A549 (cell line): ENCODE data around the gene FAM13A. TPM values are rescaled to one million over a fixed set of nuclear protein-coding genes. Genes with fewer than 3 reads are reported as not detected.

Source experiments
- ATAC-seq, 2 experiments: fragments of 200-7000 bp in 1 of 2; fragments of >200 bp in 1 of 2; cut with Nextera tagmentation in 1 of 2; cut with Tn5 transposase in 1 of 2; 3 replicates each; pipeline versions ENCODE4 v1.8.0 to v1.9.1; 2018 to 2020; ENCODE audit warnings: mild to moderate bottlenecking in 1 of 2, moderate library complexity in 1 of 2
- CTCF ChIA-PET: fragments of 300-600 bp; sonication (Branson Sonifier 250); formaldehyde crosslinking; extraction: SDS; loops from one replicate; lab custom pipeline; 2021; ENCODE audit warnings: antibody characterized with exemption, inconsistent platforms; lab: Yijun Ruan, JAX
- POLR2A ChIA-PET: fragments of 350-600 bp; formaldehyde crosslinking; extraction: SDS; loops from one replicate; lab custom pipeline; 2021; ENCODE audit warnings: antibody characterized with exemption, inconsistent platforms; lab: Yijun Ruan, JAX
- DNase-seq, 2 experiments: peaks; one replicate each; pipeline versions ENCODE4 v3.0.0 to v3.0.0-alpha.2; 2011 to 2016; ENCODE audit warnings: low read depth in 1 of 2, low spot score in 1 of 2
- FAIRE-seq: peaks from 2 replicates; lab custom pipeline; 2011; peaks lifted over from hg19 to GRCh38; lab: Jason Lieb, UNC
- H3K27ac ChIP-seq, 2 experiments: fragments of >200 bp; sonication (Bioruptor Twin); formaldehyde crosslinking; 3 replicates each; pipeline ENCODE4 v1.5.1; 2016 to 2017
- H3K4me1 ChIP-seq: fragments of >200 bp; sonication (Bioruptor Twin); formaldehyde crosslinking; 3 replicates; pipeline ENCODE4 v1.6.1; 2016
- H3K4me2 ChIP-seq: fragments of >200 bp; sonication (Bioruptor Twin); formaldehyde crosslinking; 3 replicates; pipeline ENCODE4 v1.6.1; 2016
- H3K4me3 ChIP-seq: fragments of >200 bp; sonication (Bioruptor Twin); formaldehyde crosslinking; 3 replicates; pipeline ENCODE4 v1.5.1; 2016
- H3K9me3 ChIP-seq: fragments of >200 bp; sonication (Bioruptor Twin); formaldehyde crosslinking; 3 replicates; pipeline ENCODE4 v1.6.1; 2016
- BCL3 ChIP-seq: fragments of >200 bp; sonication (Bioruptor Twin); formaldehyde crosslinking; IDR thresholded peaks from 3 replicates; pipeline ENCODE4 v1.6.1; 2016
- CBX2 ChIP-seq: fragments of 200-600 bp; sonication (generic); IDR thresholded peaks from 2 replicates; pipeline ENCODE4 v1.6.1; 2016; ENCODE audit warnings: low read depth, mild to moderate bottlenecking, borderline replicate concordance
- CTCF ChIP-seq: fragments of >200 bp; sonication (Bioruptor Twin); formaldehyde crosslinking; IDR thresholded peaks from 3 replicates; pipeline ENCODE4 v1.5.1; 2016
- EHF ChIP-seq: fragments of 250-450 bp; sonication (Bioruptor Pico); IDR thresholded peaks from 2 replicates; pipeline ENCODE4 v1.5.0; 2020; ENCODE audit warnings: mild to moderate bottlenecking
- EHMT2 ChIP-seq: fragments of 200-600 bp; sonication (generic); IDR thresholded peaks from 2 replicates; pipeline ENCODE4 v1.6.1; 2016; ENCODE audit warnings: antibody characterized with exemption, low read depth, mild to moderate bottlenecking, moderate library complexity
- EP300 ChIP-seq, 2 experiments: fragments of >200 bp; sonication (Bioruptor Twin); formaldehyde crosslinking; IDR thresholded peaks; 2 replicates in 1 of 2; 3 replicates in 1 of 2; pipeline ENCODE4 v1.6.1; 2016 to 2017
- FOSL2 ChIP-seq, 2 experiments: fragments of 450-650 bp in 1 of 2; fragments of >200 bp in 1 of 2; sonication (Bioruptor Twin) in 1 of 2; formaldehyde crosslinking; IDR thresholded peaks; 2 replicates each; pipeline versions ENCODE4 v1.5.0 to v1.6.1; 2016 to 2020; ENCODE audit warnings: mild to moderate bottlenecking in 1 of 2, moderate library complexity in 1 of 2
- HES2 ChIP-seq: fragments of >200 bp; sonication (Bioruptor Twin); formaldehyde crosslinking; IDR thresholded peaks from 2 replicates; pipeline ENCODE4 v1.6.1; 2016
- HOXA7 ChIP-seq: fragments of 250-450 bp; sonication (Bioruptor Pico); IDR thresholded peaks from 2 replicates; pipeline ENCODE4 v1.5.0; 2020; ENCODE audit warnings: mild to moderate bottlenecking, moderate library complexity
- KDM1A ChIP-seq: fragments of 200-600 bp; sonication (generic); IDR thresholded peaks from 2 replicates; pipeline ENCODE4 v1.6.1; 2016; ENCODE audit warnings: low read depth, mild to moderate bottlenecking
- MYC ChIP-seq: IDR thresholded peaks from 2 replicates; pipeline ENCODE4 v1.6.1; 2012; ENCODE audit warnings: mild to moderate bottlenecking, inconsistent platforms, low read length, improper control_type of control experiment, borderline replicate concordance
- NFE2L2 ChIP-seq: fragments of 150-350 bp; conservative IDR thresholded peaks from 2 replicates; pipeline ENCODE4 v1.6.1; 2014; ENCODE audit warnings: low read length
- NR3C1 ChIP-seq: fragments of >200 bp; sonication (Bioruptor Twin); formaldehyde crosslinking; IDR thresholded peaks from 3 replicates; pipeline ENCODE4 v1.6.1; 2017
- RAD21 ChIP-seq, 2 experiments: fragments of >200 bp in 1 of 2; sonication (Bioruptor Twin) in 1 of 2; formaldehyde crosslinking in 1 of 2; IDR thresholded peaks in 1 of 2; conservative IDR thresholded peaks in 1 of 2; 2 replicates in 1 of 2; 3 replicates in 1 of 2; pipeline ENCODE4 v1.6.1; 2012 to 2018; ENCODE audit warnings: inconsistent platforms in 1 of 2
- RNF2 ChIP-seq: fragments of 200-600 bp; sonication (generic); IDR thresholded peaks from 2 replicates; pipeline ENCODE4 v1.6.1; 2016; ENCODE audit warnings: low read depth, mild to moderate bottlenecking, antibody characterized with exemption, moderate library complexity, borderline replicate concordance
- SMC3 ChIP-seq: fragments of >200 bp; sonication (Bioruptor Twin); formaldehyde crosslinking; IDR thresholded peaks from 3 replicates; pipeline ENCODE4 v1.6.1; 2018; ENCODE audit warnings: inconsistent platforms
- TP53 ChIP-seq: fragments of 250-450 bp; sonication (Bioruptor Pico); IDR thresholded peaks from 2 replicates; pipeline ENCODE4 v1.5.0; 2021; ENCODE audit warnings: mild to moderate bottlenecking, moderate library complexity
- USF2 ChIP-seq: fragments of 450-650 bp; IDR thresholded peaks from 2 replicates; pipeline ENCODE4 v1.6.1; 2014; ENCODE audit warnings: antibody characterized with exemption
- ZNF302 ChIP-seq: fragments of 250-450 bp; sonication (Bioruptor Pico); IDR thresholded peaks from 2 replicates; pipeline ENCODE4 v1.9.0; 2021; ENCODE audit warnings: inconsistent platforms, mild to moderate bottlenecking, moderate library complexity
- WGBS: methylation state at CpG from one replicate; pipeline ENCODE4 v1.1.6; 2017; ENCODE audit errors: missing lambda C conversion rate; 5-methylcytosine and 5-hydroxymethylcytosine counted together
- polyA plus RNA-seq, 4 experiments: library from polyadenylated mRNA; depleted of rRNA in 3 of 4; stranded (reverse); fragments of >200 nt; fragmentation: RNase III in 1 of 4; extraction: RNeasy Plus Mini Kit Qiagen cat#74134 plus additional on column Dnase treatment in 1 of 4; gene quantifications; 2 replicates in 3 of 4; 3 replicates in 1 of 4; pipeline ENCODE4 v1.2.3, GENCODE V29; 2011 to 2017

FAM13A gene
- polyA plus RNA-seq, 2 of the 4 experiments (the other 2 are of a cell fraction), result 6.5 to 22.0 TPM

GRCh38 chr4:88809101-88809500, 247.9 kb downstream of the FAM13A start:
- DNase-seq (no peak), ATAC-seq (no peak), FAIRE-seq (no peak)
- Histone ChIP-seq H3K4me3 (no peak overlapping the region), H3K4me1 (peaks cover 5% of the 10 kb centered on the region; the same call in 2 of the 3 replicates), H3K4me2 (no peak overlapping the region), H3K27ac (no peak overlapping the region), H3K9me3 (no peaks in the 10 kb centered on the region)
- POLR2A ChIA-PET, result no interaction called here
- WGBS, result 93% methylated on average over 2 of the region's 2 CpGs
- TF ChIP-seq CBX2 (no peak), NR3C1 (no peak), EP300 (IDR thresholded peaks at IDR 0.05) (no peak), HES2 (no peak), HOXA7 (CRISPR knock-in tag) (no peak), ZNF302 (CRISPR knock-in tag) (no peak)
- CTCF ChIA-PET, result interaction anchor here (2.6 kb wide), 1 partner anchor 9 kb away, joined by 11 read pairs; no protein-coding TSS in a partner anchor

- FAIRE-seq (no peak), DNase-seq (no peak)
These were observed 249.5 kb downstream of the FAM13A start for GRCh38 chr4:88807499-88807898.

More at GRCh38 chr4:88807499-88807898, 249.5 kb downstream of the FAM13A start:
- POLR2A ChIA-PET, result no interaction called here
- CTCF ChIA-PET, result interaction anchor here (0.7 to 2.6 kb wide), 2 partner anchors 11 to 216 kb away, joined by 3 to 11 read pairs; no protein-coding TSS in a partner anchor
- Histone ChIP-seq H3K9me3 (no peaks in the 10 kb centered on the region), H3K4me1 (peaks cover 19% of the 10 kb centered on the region), H3K4me3 (no peak overlapping the region)
- TF ChIP-seq KDM1A, result no peak
- TF ChIP-seq EHMT2, result no peak
- no peak for TF ChIP-seq TP53
- no peak for TF ChIP-seq RAD21 (conservative IDR thresholded peaks at IDR 0.05 in 1 of 2, IDR thresholded peaks at IDR 0.05 in 1 of 2)
- TF ChIP-seq FOSL2 (IDR thresholded peaks at IDR 0.05), result no peak
- TF ChIP-seq FOSL2 (CRISPR knock-in tag; IDR thresholded peaks at IDR 0.05), result no peak
- TF ChIP-seq CTCF, result no peak
- TF ChIP-seq ZNF302 (CRISPR knock-in tag), result no peak
- TF ChIP-seq NFE2L2, result no peak
- no peak for TF ChIP-seq RNF2
- no peak for TF ChIP-seq MYC
- no peak for TF ChIP-seq USF2
- TF ChIP-seq BCL3, result no peak
- TF ChIP-seq EHF, result no peak
- TF ChIP-seq SMC3, result no peak
- TF ChIP-seq, all 56 proteins: peak for 0
- no peak overlapping the region for H3K4me2 ChIP-seq
- no peak for ATAC-seq
- WGBS, result 79% methylated on average over 4 of the region's 4 CpGs
- no peak overlapping the region for H3K27ac ChIP-seq
